RWPE1 (cell line): Measurements from ENCODE around the gene SCN8A.
A peak's percentile ranks its signal among the peaks of the same experiment; 100 is the strongest.

ENCODE experiments used
- CTCF ChIA-PET: fragments of 350-600 bp; sonication (Branson Sonifier 250); formaldehyde crosslinking; extraction: SDS; loops from one replicate; lab custom pipeline; 2021; lab: Yijun Ruan, JAX
- POLR2A ChIA-PET: fragments of 400-600 bp; formaldehyde crosslinking; extraction: SDS; loops from one replicate; lab custom pipeline; 2020; ENCODE audit warnings: antibody characterized with exemption; ENCODE audit not compliant: low non-redundant PET; lab: Yijun Ruan, JAX
- DNase-seq: peaks from one replicate; pipeline ENCODE4 v3.0.0; 2012; ENCODE audit warnings: low spot score
- H3K27ac ChIP-seq: fragments of 450-650 bp; 2 replicates; pipeline ENCODE4 v1.5.1; 2017
- CTCF ChIP-seq: fragments of 450-650 bp; conservative IDR thresholded peaks from 2 replicates; pipeline ENCODE4 v1.5.1; 2017; ENCODE audit warnings: low read depth, mild to moderate bottlenecking

Gene SCN8A

GRCh38 chr12:51682981-51683380, 91.9 kb downstream of the SCN8A start:
- no peak overlapping the region for H3K27ac ChIP-seq
- POLR2A ChIA-PET, result no interaction called here
- TF ChIP-seq CTCF, result no peak
- CTCF ChIA-PET, result interaction anchor here (0.6 kb wide), 1 partner anchor 747 kb away, joined by 3 read pairs; no protein-coding TSS in a partner anchor
- DNase-seq, result no peak

- no peak for TF ChIP-seq CTCF
- POLR2A ChIA-PET, result interaction anchor here (0.5 kb wide), 1 partner anchor 146 kb away, joined by 6 read pairs; no protein-coding TSS in a partner anchor
- no peak overlapping the region for H3K27ac ChIP-seq
- CTCF ChIA-PET, result interaction anchor here (0.7 kb wide), 1 partner anchor 199 kb away, joined by 3 read pairs; no protein-coding TSS in a partner anchor
- DNase-seq, result peak; percentile 34
Measured at GRCh38 chr12:51683763-51684357, 92.8 kb downstream of the SCN8A start.

- no peak for TF ChIP-seq CTCF
- CTCF ChIA-PET, result interaction anchor here (0.7 kb wide), 2 partner anchors 92 to 137 kb away, joined by 3 to 4 read pairs; no protein-coding TSS in a partner anchor
- no peak overlapping the region for H3K27ac ChIP-seq
- POLR2A ChIA-PET, result no interaction called here
- DNase-seq, result no peak
Measured at GRCh38 chr12:51686727-51687126, 95.7 kb downstream of the SCN8A start.

DNA sequence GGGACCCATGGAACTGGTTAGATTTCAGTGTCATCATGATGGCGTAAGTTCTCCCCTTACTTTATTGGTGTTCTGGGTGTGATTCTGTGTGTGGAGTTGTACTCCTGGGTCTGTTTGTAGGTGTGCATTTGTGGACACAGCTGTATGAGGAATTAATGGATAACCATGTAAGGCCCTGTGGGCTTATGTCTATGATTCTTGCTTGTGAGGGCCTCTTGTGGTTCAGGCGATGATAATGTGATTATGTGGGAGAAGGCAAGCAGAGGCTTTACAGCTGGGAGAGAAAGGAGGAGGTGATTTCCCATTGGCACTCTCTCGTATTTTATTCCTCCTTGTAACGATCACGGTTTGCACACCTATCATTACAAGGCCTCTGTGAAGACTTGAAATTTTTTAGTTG, 96.1 kb downstream of the SCN8A start:
- H3K27ac ChIP-seq, result no peak overlapping the region
- POLR2A ChIA-PET, result no interaction called here
- CTCF ChIA-PET, result interaction anchor here (0.5 to 0.7 kb wide), 4 partner anchors 40 to 275 kb away, joined by 3 to 7 read pairs (median 4); no protein-coding TSS in a partner anchor
- TF ChIP-seq CTCF, result no peak
- no peak for DNase-seq

- no peak for TF ChIP-seq CTCF
- no peak for DNase-seq
- ChIA-PET POLR2A (no interaction called here), CTCF (interaction anchor here (0.5 to 0.7 kb wide), 3 partner anchors 40 to 276 kb away, joined by 3 to 7 read pairs (median 3); no protein-coding TSS in a partner anchor)
- H3K27ac ChIP-seq, result no peak overlapping the region
Measured at GRCh38 chr12:51687614-51688013, 96.6 kb downstream of the SCN8A start.

- CTCF ChIA-PET, result no interaction called here
- H3K27ac ChIP-seq, result no peak overlapping the region
- POLR2A ChIA-PET, result no interaction called here
- no peak for TF ChIP-seq CTCF
- no peak for DNase-seq
Measured at GRCh38 chr12:51689983-51690382, 99.0 kb downstream of the SCN8A start.
